ENCODE data around the gene LINGO1.

DNA sequence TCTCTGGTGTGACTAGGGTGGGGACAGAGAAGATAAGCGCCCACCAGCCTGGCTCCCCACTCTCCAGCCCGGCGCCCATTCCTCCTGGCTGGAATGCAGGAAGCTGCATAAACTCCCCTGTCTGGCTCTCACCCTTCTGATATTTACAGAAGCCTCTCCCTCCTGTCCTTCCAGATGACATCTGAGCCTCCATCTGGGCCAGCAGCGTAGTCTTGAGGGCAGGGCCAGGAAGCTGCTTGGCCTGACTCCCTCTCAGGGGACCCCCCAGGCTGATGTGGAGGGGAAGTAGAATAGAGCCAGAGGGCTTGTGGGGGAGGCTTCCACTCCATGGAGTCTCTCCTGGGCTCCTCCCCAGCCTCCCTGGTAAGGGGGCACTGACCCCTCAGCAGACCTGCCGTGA is 49.9 kb downstream of the LINGO1 start:
- TF ChIP-seq GATA2 (IDR thresholded peaks at IDR 0.05; ENCODE audit: low read depth, low read length) (no peak), GATA3 (IDR thresholded peaks at IDR 0.05; ENCODE audit: low read depth, low read length) (no peak)

All from SH-SY5Y (cell line).